ENCODE results near the gene ZFP42.

GRCh38 chr4:188006285-188006848, 10.8 kb downstream of the ZFP42 start:
- TF ChIP-seq CTCF (IDR thresholded peaks at IDR 0.05) (no peak), EZH2 (IDR thresholded peaks at IDR 0.05; ENCODE audit: borderline replicate concordance, insufficient read depth, low read depth, low read length, poor library complexity, severe bottlenecking) (no peak)

Measured in B cell (primary cell).